NCI-H1105 treated with DMSO at 0.1 percent for 48 hours (cell line): ENCODE data around the gene UST.
"Not testable (repeated sequence)": the region's sequence is repeated elsewhere in the genome, so short reads cannot be mapped to it uniquely, and the experiment has no call there.

Source experiments
- DNase-seq: peaks from one replicate; lab custom pipeline; 2025; lab: John Stamatoyannopoulos, UW

UST gene

DNA sequence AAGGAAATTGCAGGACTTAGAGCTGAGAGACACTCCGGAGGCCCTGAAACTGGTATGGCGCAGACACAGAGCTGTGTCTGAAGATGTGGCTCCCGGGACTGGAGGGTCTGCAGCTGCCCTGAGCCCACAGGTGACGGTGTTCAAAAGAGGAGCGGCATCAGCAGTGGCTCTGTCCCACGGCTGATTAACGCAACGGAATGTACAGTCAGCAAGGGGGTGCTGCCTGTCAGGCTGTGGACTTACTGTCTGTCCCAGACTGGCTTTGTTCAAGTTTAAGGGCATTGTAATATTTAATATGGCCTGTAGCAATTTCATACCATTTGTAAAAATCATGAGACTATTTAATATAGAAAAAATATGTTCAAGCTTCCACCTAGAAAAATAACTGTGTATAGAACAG is 342.7 kb downstream of the UST start:
- no peak for DNase-seq

DNA sequence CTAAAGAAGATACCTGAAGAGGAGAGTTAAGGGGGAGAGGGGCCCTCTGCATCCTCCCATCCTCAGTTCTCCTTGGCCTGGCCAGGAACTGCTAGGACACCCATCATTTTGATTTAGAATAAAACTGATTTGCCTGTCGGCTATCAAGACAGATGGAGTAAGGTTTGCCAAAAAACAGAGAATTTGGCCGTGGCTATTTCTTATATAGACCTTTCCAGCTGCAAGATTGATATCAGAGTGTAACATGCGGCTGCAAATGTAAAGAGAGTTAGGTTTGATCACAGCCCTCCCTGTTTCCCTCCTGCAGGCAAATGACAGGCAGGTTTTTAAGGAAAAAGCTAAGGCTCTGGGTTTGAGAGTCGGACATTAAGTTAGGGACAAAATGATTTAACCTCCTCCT is 344.1 kb downstream of the UST start:
- no peak for DNase-seq

DNA sequence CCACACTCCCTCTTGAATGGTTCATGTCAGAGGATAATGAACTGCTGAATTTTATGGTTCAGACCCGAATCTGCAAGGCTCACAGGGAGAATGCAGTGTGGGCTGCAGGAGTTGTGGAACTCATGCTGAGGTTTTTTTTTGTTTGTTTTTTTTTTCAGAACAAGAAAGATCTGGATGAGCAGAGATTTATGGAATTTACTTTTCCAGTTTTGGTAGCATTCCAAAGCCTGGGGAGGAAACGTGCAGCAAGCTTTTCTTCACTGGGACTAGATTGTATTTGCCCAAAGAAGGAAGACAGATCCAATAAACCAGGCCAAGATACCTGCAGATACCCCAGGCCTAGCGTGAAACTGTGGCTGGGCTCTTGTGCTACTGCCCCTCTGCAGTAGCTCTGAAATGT is 346.8 kb downstream of the UST start:
- DNase-seq = no peak

DNA sequence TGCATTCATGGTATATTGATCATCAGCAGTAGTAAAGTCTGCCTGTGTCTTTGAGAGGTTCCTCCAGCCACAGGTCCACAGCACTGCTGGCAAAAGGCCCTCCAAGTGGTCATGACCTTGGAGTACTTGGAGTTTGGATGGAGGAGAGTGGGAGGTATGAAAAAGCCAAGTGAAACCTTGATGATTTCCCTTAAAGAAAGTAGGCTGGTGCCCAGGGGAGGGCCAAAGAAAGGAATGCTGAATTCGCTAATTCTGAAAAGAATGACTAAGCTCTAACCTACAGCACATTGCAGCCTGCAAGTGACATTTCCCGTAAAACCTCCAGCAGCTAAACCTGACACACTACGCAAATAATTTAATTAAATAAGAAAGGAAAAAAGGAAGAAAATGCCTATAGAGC is 347.3 kb downstream of the UST start:
- DNase-seq = no peak

DNA sequence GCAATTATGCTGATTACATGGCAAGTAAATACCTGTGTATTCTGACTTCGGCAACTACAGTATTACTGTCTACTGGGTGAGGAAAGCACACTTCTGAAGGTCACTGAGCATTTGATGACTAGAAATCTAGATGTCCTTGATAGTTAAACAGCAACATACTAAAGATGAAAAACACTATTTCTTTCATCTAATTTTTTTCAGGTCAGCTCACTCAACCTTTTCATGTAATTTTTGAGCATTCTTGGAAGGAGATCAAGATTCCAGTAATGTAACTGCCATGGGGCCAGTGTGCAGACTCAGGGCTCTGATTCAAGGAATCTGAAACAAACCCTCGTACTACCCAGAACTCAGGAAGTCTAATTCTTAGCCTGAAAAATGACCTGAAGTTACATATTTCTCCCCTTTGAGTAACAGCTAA is 348.1 kb downstream of the UST start:
- DNase-seq = no peak

DNA sequence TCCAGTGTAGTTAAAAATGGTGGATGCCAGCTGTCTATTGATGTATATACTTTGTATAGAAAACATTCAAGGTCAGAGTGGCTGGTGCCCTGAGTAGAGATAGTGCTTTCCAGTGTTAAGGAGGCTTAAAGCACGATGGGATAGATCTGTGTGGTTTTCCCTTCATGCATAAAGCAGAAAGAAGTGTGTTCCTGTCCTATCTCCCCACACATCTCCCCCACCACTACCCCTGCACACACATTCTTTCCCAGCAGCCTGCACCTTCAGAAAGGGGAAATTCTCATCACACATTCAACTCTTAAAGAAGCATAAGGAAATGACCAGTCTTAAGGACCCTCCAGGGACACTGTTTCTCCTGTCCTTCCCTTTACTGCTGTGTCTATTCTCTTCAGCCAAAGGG is 349.0 kb downstream of the UST start:
- DNase-seq = no peak

DNA sequence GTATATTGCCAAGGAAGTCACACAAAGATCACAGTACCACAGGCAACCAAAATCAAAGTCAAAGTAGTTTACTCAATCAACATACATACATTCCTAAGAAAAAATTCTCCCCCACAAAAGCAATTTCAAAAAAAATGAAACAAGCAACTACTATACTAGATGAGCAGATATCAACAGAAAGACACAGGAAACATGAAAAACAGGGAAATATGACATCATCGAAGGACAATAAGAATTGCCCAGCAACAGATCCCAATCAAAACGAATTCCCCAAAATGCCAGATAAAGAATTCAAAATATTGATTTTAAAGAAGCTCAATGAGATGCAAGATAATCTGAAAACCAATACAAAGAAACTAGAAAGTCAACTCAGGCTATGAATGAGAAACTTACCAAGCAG is 351.0 kb downstream of the UST start:
- no peak for DNase-seq

DNA sequence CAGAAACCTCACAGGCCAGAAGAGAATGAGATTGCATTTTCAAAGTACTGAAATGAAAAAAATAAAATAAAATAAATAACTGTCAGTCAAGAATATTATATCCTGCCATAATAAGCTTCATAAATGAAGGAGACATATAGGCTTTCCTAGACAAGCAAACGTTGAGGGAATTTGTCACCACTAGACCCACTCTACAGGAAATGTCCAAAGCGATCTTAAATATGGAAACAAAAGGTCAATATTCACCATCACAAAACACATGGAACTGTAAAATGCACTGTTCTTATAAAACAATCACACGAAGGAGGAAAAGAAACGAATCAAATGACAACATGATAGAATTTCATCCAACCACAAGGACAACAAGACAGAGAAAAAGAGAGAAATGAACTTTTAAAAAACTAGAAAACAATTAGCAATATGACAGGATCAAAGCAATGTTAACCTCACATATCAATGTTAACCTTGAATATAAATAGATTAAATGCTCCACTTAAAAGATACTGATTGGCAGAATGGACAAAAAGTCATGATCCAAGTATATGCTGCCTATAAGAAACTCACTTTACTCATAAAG is 352.0 kb downstream of the UST start:
- DNase-seq = no peak

DNA sequence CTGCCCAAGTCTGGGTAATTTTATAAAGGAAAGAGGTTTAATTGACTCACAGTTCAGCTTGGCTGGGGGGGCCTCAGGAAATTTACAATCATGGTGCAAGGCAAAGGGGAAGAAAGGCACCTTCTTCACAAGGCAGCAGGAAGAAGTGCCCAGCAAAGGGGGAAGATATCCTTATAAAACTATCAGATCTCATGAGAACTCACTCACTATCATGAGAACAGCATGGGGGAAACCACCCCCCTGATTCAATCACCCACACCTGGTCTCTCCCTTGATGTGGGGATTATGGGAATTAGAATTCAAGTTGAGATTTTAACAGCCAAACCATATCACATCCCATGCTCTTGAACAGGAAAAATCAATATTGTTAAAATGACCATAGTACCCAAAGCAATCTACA is 355.5 kb downstream of the UST start:
- no peak for DNase-seq

DNA sequence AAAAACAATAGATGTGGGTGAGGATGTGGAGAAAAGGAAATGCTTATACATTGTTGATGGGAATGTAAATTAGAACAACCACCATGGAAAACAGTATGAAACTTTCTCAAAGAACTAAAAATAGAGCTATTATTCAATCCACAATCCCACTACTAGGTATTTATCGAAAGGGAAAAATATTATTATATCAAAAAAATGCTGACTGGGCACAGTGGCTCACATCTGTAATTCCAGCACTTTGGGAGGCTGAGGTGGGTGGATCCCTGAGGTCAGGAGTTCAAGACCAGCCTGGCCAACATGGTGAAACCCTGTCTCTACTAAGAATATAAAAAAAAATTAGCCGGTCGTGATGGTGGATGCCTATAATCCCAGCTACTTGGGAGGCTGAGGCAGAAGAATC is 357.1 kb downstream of the UST start:
- not testable (repeated sequence) for DNase-seq

DNA sequence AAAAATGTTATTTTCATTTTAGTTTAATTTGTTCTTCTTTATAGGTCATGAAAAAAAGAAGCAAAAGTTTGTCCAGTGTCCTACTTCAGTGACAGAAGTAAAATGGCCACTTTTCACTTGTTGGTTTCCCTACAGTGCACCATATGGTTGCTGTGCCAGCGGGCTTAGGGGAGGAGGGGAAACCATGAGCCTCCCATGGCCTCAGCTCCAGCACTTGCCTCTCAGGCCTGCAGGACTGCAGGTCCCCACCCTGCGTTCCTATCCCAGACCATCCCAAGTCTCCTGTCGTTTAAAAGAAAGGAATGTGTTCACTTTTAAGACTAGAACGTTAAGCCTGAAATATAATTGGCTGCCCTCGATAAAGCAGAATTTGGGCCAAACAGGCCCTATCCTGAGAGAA is 360.7 kb downstream of the UST start:
- DNase-seq = no peak

DNA sequence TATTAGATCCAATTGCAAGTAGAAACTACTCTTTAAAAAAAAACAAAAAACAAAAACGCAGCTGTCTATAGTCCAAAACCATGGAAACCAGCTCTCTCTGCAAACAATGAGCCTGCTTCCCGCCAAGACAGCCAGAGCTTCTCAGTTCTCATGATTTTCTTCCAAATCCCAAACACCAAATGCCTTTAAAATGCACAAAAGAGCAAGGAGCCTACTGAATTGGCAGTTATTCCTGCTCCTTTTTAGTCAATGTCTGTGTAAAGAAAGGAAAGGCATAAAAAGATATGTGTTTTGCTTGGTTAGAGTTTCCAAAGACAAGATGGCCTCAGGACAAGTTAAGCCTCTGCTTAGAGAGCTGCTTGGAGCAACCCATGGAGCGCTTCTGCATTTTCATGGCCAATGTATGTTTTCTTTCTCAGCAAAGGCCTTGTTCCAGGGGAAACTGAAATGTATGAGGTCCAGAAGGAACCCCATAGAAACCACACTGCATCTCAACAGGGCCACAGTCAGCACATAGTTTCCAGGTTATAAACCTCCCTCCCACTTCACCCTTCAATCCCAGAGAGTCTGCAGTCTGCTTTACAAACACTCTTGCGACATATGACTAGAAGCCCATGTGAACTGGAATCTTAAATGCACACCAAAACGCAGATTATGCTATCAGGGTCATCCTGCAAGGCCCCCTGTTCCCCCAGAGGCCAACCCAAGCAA is 361.4 kb downstream of the UST start:
- no peak for DNase-seq

DNA sequence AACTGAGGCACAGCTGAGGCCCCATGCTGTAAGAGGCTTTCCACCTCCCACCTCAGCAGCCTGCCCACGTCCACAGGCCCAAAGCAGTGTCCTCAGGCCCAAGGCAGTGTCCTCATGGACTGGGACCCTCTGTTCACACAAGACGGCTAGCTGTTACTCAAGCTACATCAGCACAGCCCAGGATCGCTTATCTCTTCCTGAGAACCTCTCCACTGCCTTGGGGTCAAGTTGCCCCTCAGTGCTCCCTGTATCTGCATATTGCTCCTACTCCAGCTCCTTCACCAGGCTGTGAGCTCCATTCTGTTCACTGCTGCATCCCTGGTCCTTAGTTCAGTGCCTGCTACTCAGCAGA is 361.9 kb downstream of the UST start:
- DNase-seq = no peak

DNA sequence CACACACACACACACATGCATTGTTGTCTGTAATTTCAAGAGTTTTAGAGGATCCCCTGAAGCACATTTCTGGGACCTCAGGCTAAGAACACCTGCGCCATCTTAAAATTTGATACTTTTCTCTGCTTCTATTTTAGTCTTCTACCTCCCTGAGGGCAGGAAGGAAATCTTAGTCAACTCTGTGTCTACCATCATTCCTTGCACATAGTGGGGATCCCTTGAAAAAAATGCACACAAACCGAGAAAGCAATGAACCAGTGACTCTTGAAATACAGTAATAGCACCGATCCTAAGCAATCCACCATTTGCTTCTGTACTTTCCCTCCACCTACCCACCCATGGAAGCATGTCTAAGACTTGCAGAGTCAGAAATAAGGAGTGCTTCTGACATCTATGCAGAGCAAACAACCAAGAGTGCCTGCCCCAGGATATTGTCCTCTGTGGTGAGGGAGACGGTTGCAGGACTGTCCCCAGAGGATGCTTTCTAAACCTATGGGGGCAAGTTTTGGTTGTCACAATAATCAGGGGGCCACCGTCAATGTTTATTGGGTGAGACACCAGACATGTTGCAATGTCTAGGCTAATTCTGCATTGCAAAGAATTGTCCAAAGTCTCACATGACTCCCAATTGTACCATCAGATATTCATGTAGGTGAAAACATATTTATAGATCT is 362.7 kb downstream of the UST start:
- DNase-seq = no peak

DNA sequence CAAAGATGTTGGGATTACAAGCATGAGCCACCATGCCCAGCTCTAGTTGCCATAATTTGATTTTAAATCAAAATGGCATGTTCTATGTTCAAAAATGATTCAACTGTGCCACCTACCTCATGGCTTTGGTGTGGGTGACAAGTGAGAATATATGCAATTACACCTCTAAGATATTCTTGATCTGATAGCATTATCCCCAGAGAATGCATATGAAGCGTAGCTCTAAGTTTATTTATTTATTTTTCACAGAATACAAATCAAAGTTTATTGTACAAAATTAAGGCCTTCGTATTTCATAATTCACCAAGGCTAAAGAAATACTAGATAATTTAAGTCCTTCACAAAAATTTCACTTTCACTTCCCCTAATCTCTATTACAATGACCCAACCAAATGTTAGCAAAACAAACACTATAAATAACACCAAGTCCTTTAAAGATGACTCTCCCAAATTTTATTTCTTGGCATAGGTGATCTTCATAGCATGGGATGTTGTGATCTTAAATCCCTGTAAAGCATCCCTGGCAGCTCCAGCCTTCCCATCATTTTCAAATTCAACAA is 364.8 kb downstream of the UST start:
- DNase-seq = no peak

DNA sequence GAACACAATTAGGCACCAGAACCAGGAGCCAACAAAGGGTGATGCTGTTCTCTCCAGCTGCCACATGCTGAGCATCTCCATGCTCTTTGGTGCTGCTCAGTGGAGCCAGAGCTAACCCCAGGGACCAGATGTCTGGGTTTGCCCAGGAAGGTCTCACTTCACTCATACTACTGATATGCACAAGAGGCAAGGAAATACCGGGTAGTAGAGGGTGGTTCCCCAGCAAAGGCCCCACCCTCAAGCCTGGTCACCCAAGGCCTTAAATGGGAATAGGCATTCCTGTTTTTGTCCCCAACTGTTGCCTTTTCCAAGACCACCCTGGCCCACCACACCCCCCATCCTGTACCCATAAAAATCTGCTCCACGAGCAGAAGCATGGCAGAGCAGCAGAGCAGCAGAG is 366.1 kb downstream of the UST start:
- DNase-seq = no peak

DNA sequence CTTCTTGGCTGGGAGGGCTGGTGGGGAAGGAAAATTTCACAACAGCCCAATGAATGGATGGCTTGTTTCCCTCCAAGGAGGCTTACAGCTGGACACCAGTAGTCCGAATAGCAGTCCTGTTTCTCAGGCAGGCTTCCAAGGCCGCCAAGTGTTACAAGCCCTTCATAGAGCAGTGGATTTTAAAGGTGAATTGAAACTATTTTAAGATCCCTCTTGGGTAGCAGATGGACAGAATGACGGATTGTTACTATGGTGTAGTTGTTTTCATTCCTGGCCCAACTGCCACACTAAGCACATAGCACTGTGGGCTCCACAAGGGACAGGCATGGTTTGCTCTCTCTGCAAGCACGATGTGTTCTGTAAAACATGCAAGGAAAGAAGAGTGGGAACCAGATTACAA is 367.3 kb downstream of the UST start:
- no peak for DNase-seq

DNA sequence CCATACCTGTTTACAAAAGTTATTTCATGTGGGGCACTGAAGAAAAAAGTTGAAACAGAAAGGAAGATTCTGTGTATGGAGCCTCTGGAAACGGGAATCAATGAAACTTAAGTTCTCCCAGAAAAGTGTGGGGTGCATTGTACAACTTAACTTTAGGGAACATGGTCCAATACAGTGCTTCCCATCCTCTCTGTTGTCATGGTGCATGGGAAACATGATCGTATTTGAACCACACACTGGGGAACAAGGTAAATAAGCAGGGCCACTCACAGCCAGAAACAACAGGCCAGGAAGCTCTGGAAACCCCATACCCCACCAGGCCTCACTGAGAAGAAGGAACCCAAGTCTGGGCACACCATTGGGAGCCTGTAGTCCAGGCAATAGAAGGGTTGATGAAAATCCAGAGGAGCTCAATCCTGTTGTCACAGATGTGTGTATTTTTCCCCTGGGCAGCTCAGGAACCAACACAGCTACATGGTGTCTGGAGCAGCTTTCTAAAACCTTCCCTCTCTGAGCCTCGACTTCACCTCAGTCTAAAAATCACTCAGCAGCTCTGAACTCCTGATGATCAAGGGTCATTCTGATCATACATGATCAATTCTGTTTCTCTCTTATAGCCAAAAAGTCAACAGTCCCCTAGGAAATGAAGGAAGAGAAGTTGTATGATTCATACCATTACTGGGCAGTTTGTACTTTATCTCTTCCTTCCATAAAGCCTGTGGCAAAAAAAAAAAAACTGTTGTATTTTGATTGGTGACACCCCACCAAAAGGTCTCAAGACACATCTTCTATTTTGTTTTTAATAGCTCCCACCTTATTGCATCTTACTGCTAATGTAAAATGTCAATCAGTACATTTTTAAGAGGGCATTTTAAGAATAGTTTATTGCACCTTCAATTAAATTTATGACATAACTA is 372.2 kb downstream of the UST start:
- DNase-seq = no peak

DNA sequence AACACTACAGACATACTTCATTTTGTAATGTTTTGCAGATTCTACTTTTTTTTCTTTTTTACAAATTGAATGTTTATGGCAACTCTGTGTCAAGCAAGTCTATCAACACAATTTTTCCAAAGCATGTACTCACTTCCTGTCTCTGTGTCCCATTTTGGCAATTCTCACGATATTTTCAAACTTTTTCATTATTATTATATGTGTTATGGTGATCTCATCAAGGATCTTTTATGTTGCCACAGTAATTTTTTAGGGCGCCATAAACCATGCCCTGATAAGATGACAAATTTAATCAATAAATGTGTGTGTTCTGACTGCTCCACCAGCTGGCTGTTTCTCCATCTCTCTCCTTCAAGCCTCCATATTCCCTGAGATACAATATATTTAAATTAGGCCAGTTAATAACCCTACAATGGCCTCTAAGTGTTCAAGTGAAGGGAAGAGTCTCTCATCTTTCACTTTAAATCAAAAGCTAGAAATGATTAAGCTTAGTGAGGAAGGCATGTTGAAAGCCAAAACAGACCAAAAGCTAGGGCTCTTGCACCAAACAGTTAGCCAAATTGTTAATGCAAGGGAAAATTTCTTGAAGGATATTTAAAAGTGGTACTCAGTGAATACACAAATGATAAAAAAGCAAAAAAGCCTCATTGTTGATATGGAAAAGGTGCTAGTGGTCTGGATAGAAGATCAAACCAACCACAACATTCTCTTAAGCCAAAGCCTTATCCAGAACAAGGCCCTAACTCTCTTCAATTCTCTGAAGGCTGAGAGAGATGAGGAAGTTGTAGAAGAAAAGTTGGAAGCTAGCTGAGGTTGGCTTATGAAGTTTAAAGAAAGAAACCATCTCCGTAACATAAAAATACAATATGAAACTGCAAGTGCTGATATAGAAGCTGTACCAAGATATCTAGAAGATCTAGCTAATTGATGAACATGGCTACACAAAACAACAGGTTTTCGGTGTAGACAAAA is 376.3 kb downstream of the UST start:
- no peak for DNase-seq

DNA sequence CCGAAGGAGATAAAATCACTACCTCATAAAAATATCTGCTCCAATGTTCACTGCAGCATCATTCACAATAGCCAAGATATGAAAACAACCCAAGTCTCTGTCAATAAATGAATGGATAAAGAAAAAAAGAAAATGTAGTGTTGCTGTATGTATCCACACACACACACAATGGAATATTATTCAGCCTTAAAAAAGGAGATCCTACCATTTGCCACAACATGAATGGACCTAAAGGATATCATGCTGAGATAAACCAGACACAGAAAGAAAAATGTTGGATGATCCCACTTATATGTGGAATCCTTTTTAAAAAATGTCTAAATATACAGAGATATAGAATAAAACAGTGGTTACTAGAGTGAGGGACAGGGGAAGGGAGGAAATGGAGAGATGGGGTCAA is 378.5 kb downstream of the UST start:
- DNase-seq = no peak
